ENCODE results near the gene VPS13D.

The VPS13D gene

DNA sequence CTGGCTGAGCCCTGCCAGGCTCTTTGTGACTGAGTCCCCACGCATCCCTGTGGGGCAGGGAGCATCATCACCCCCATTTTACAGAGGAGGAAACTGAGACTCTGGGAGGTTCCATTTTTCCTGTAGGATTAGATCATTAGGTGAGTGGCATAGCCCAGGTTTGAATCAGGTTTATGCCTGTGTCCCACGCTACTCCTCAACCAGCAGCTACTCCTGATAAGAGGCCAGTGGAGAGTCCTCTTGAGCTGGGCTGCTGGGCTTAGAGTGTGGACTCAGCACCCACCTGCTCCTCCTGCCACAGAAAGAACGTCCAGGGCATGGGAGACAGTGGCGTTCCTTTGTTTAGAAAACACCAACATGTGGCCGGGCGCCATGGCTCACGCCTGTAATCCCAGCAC is 32.3 kb upstream of the VPS13D start:
- WGBS, 2 experiments: 91 to 92% methylated on average over 7 of the region's 7 CpGs
- H3K36me3 ChIP-seq (ENCODE audit: control insufficient read depth, insufficient read depth, low read length): no peaks in the 10 kb centered on the region
- H3K27ac ChIP-seq (ENCODE audit: insufficient read depth, low read depth, low read length, poor library complexity, severe bottlenecking): no peak overlapping the region
- H3K4me1 ChIP-seq (ENCODE audit: control insufficient read depth, insufficient read depth, low read length): peaks cover 9% of the 10 kb centered on the region
- H3K9me3 ChIP-seq (ENCODE audit: control insufficient read depth, low read length): no peaks in the 10 kb centered on the region
- H3K27me3 ChIP-seq (ENCODE audit: control insufficient read depth, insufficient read depth, low read length, poor library complexity, severe bottlenecking): no peaks in the 10 kb centered on the region
- H3K4me3 ChIP-seq (ENCODE audit: insufficient read depth, low read depth, low read length): no peak overlapping the region

DNA sequence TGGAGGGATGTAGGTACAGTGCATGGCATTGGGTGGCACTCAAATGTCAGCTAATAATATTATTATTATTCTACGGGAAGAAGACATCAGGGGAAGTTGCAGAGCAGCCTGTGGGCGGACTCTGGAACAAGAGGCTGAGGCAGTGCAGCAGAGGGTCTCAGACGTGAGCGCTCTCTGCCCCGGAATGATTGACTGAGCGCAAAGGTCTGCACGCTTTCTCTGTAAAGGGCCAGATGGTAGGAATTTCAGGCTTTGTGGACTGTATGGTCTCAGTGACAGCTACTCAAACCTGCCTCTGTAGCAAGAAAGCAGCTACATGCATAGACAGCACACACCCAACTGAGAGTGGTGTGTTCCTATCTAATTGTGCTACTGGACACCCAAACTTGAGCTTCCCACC is 29.6 kb upstream of the VPS13D start:
- WGBS, 2 experiments: 92 to 95% methylated on average over 7 of the region's 7 CpGs
- Histone ChIP-seq H3K27ac (ENCODE audit: insufficient read depth, low read depth, low read length, poor library complexity, severe bottlenecking) (no peak overlapping the region), H3K9me3 (ENCODE audit: control insufficient read depth, low read length) (no peaks in the 10 kb centered on the region), H3K27me3 (ENCODE audit: control insufficient read depth, insufficient read depth, low read length, poor library complexity, severe bottlenecking) (no peaks in the 10 kb centered on the region), H3K4me1 (ENCODE audit: control insufficient read depth, insufficient read depth, low read length) (peaks cover 14% of the 10 kb centered on the region), H3K4me3 (ENCODE audit: insufficient read depth, low read depth, low read length) (no peak overlapping the region), H3K36me3 (ENCODE audit: control insufficient read depth, insufficient read depth, low read length) (no peaks in the 10 kb centered on the region)

GRCh38 chr1:12201352-12202189 is 28.3 kb upstream of the VPS13D start:
- no peaks in the 10 kb centered on the region for H3K27me3 ChIP-seq (ENCODE audit: control insufficient read depth, insufficient read depth, low read length, poor library complexity, severe bottlenecking)
- no peaks in the 10 kb centered on the region for H3K36me3 ChIP-seq (ENCODE audit: control insufficient read depth, insufficient read depth, low read length)
- peaks cover 14% of the 10 kb centered on the region for H3K4me1 ChIP-seq (ENCODE audit: control insufficient read depth, insufficient read depth, low read length)
- 92% methylated on average over 18 of the region's 18 CpGs for WGBS, 2 experiments
- no peak overlapping the region for H3K27ac ChIP-seq (ENCODE audit: insufficient read depth, low read depth, low read length, poor library complexity, severe bottlenecking)
- H3K9me3 ChIP-seq (ENCODE audit: control insufficient read depth, low read length): no peaks in the 10 kb centered on the region
- no peak overlapping the region for H3K4me3 ChIP-seq (ENCODE audit: insufficient read depth, low read depth, low read length)

DNA sequence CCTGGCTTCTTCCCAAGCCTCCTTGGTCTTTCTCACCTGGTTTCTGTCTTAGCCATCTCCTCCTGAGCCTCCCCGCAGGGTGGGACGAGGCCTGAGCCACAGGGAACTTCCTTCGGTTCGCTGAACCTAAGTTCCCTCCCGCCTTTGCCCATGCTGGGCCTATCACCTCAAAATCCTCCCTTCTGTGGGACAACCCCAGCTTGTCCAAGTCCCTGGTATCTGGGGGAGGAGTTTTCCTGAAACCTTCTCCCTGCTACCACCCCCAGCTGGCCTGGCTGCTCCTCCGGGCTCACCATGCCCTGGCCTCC is 27.7 kb upstream of the VPS13D start:
- H3K9me3 ChIP-seq (ENCODE audit: control insufficient read depth, low read length): no peaks in the 10 kb centered on the region
- H3K36me3 ChIP-seq (ENCODE audit: control insufficient read depth, insufficient read depth, low read length): no peaks in the 10 kb centered on the region
- no peak overlapping the region for H3K27ac ChIP-seq (ENCODE audit: insufficient read depth, low read depth, low read length, poor library complexity, severe bottlenecking)
- H3K4me1 ChIP-seq (ENCODE audit: control insufficient read depth, insufficient read depth, low read length): peaks cover 14% of the 10 kb centered on the region
- no peaks in the 10 kb centered on the region for H3K27me3 ChIP-seq (ENCODE audit: control insufficient read depth, insufficient read depth, low read length, poor library complexity, severe bottlenecking)
- H3K4me3 ChIP-seq (ENCODE audit: insufficient read depth, low read depth, low read length): no peak overlapping the region
- WGBS, 2 experiments: 71% methylated on average over 6 of the region's 6 CpGs

DNA sequence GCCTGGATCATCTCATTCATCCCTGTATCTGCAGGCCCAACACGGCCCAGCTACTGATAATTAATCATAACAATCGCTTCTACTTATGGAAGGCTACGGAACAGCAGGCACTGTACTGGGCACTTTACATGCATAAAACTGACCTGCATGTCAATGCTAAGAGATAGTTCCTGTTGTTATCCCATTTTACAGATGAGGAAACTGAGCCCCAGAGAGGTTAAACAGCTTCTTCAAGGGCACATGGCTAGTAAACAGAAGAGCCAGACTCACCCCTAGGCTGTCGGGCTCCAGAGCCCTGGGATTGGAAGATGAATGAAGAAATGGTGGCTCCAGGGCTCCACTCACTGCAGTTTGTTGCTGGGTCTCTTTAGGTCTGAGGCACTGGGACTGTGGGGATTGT is 27.3 kb upstream of the VPS13D start:
- H3K36me3 ChIP-seq (ENCODE audit: control insufficient read depth, insufficient read depth, low read length): no peaks in the 10 kb centered on the region
- WGBS, 2 experiments: 88 to 92% methylated on average over 4 of the region's 4 CpGs
- H3K27me3 ChIP-seq (ENCODE audit: control insufficient read depth, insufficient read depth, low read length, poor library complexity, severe bottlenecking): no peaks in the 10 kb centered on the region
- H3K4me3 ChIP-seq (ENCODE audit: insufficient read depth, low read depth, low read length): no peak overlapping the region
- H3K9me3 ChIP-seq (ENCODE audit: control insufficient read depth, low read length): no peaks in the 10 kb centered on the region
- H3K4me1 ChIP-seq (ENCODE audit: control insufficient read depth, insufficient read depth, low read length): peaks cover 14% of the 10 kb centered on the region
- no peak overlapping the region for H3K27ac ChIP-seq (ENCODE audit: insufficient read depth, low read depth, low read length, poor library complexity, severe bottlenecking)

GRCh38 chr1:12203216-12204007 is 26.4 kb upstream of the VPS13D start:
- 87 to 90% methylated on average over 20 of the region's 20 CpGs for WGBS, 2 experiments
- H3K9me3 ChIP-seq (ENCODE audit: control insufficient read depth, low read length): no peaks in the 10 kb centered on the region
- H3K27ac ChIP-seq (ENCODE audit: insufficient read depth, low read depth, low read length, poor library complexity, severe bottlenecking): no peak overlapping the region
- H3K36me3 ChIP-seq (ENCODE audit: control insufficient read depth, insufficient read depth, low read length): no peaks in the 10 kb centered on the region
- H3K27me3 ChIP-seq (ENCODE audit: control insufficient read depth, insufficient read depth, low read length, poor library complexity, severe bottlenecking): no peaks in the 10 kb centered on the region
- no peak overlapping the region for H3K4me3 ChIP-seq (ENCODE audit: insufficient read depth, low read depth, low read length)
- H3K4me1 ChIP-seq (ENCODE audit: control insufficient read depth, insufficient read depth, low read length): peaks cover 14% of the 10 kb centered on the region

DNA sequence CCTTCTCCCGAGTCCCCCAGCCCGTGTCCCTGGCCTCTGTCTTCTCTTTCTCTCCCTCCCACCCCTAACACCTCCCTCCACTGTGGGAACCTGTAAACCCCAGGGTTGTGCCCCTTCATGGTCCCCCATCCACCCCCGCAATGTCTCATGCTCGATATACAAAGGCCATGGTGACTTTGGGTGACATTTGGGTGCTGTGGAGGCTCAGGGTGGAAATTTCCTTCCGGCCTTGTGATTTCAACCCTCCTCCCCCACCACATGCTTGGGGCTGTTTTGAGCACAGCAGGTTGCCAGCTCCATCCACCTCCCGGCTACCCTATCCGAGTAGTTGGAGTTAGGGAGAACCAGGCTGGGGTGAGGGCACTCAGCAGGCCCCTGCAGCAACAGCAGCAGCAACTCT is 25.7 kb upstream of the VPS13D start:
- H3K27ac ChIP-seq (ENCODE audit: insufficient read depth, low read depth, low read length, poor library complexity, severe bottlenecking): no peak overlapping the region
- 45 to 64% methylated on average over 7 of the region's 7 CpGs for WGBS, 2 experiments

DNA sequence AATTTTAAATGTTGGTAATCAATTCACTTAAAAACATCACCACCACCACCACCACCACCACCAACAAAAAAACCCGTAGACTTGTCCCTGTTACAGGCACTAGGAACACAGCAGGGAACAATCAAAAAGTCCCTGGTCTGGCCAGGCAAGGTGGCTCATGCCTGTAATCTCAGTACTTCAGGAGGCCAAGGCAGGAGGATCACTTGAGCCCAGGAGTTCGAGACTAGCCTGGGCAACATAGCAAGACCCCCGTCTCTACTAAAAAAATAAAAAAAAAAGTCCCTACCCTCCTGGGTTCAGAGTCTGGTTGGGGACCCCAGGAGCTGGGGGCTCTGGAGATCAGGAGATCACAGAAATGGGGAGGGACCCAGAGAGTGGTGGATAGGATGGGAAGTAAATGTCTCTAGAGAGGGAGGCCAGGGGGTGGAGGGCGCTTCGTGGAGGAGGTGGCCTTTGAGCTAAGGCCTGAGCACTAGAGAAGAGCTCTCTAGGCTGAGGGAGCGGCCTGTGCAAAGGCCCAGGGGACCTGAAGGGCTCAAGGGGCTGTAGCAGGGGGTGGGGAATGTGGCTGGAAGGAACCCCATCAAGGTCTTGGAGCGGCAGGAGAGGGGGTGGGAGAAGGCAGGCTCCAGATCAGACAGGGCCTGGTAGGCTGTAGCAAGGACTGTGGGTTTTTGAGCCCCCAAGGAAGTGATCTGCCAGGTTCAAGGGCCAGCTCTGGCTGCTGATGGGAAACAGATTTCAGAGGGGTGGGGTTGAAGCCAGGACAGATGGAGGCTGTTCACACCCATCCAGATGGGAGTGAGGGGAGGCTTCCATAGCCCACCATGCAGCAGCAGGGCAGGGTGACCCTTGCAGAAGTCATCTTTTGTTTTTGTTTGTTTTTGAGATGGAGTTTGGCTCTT is 24.8 kb upstream of the VPS13D start:
- no peak overlapping the region for H3K27ac ChIP-seq (ENCODE audit: insufficient read depth, low read depth, low read length, poor library complexity, severe bottlenecking)
- 92 to 93% methylated on average over 7 of the region's 7 CpGs for WGBS, 2 experiments
- no peaks in the 10 kb centered on the region for H3K27me3 ChIP-seq (ENCODE audit: control insufficient read depth, insufficient read depth, low read length, poor library complexity, severe bottlenecking)

More for the DNA sequence above, 25.7 kb upstream of the VPS13D start:
- no peak overlapping the region for H3K4me3 ChIP-seq (ENCODE audit: insufficient read depth, low read depth, low read length)
- no peaks in the 10 kb centered on the region for H3K9me3 ChIP-seq (ENCODE audit: control insufficient read depth, low read length)
- H3K4me1 ChIP-seq (ENCODE audit: control insufficient read depth, insufficient read depth, low read length): peaks cover 10% of the 10 kb centered on the region
- H3K36me3 ChIP-seq (ENCODE audit: control insufficient read depth, insufficient read depth, low read length): no peaks in the 10 kb centered on the region
- H3K27me3 ChIP-seq (ENCODE audit: control insufficient read depth, insufficient read depth, low read length, poor library complexity, severe bottlenecking): no peaks in the 10 kb centered on the region

DNA sequence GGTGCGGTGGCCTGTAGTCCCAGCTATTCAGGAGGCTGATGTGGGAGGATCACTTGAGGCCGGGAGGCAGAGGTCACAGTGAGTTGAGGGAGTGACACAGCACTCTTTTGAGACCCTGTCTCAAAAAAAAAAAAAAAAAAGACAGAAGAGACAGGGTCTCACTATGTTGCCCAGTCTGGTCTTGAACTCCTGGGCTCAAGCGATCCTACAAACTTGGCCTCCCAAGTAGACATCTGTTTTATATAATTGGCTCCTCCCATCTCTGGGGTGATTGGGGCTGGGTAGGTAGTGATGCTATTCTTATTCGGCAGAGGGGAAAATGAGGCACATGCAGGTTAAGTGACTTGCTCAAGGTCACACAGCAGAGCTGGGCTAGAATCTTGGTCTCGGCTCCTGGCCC is 23.6 kb upstream of the VPS13D start:
- no peaks in the 10 kb centered on the region for H3K36me3 ChIP-seq (ENCODE audit: control insufficient read depth, insufficient read depth, low read length)
- H3K9me3 ChIP-seq (ENCODE audit: control insufficient read depth, low read length): no peaks in the 10 kb centered on the region
- peaks cover 4% of the 10 kb centered on the region for H3K4me1 ChIP-seq (ENCODE audit: control insufficient read depth, insufficient read depth, low read length)
- no peaks in the 10 kb centered on the region for H3K27me3 ChIP-seq (ENCODE audit: control insufficient read depth, insufficient read depth, low read length, poor library complexity, severe bottlenecking)
- H3K27ac ChIP-seq (ENCODE audit: insufficient read depth, low read depth, low read length, poor library complexity, severe bottlenecking): no peak overlapping the region
- H3K4me3 ChIP-seq (ENCODE audit: insufficient read depth, low read depth, low read length): no peak overlapping the region
- 82% methylated on average over 5 of the region's 5 CpGs for WGBS, 2 experiments

More for the DNA sequence above, 24.8 kb upstream of the VPS13D start:
- no peaks in the 10 kb centered on the region for H3K9me3 ChIP-seq (ENCODE audit: control insufficient read depth, low read length)
- H3K4me1 ChIP-seq (ENCODE audit: control insufficient read depth, insufficient read depth, low read length): peaks cover 4% of the 10 kb centered on the region
- no peak overlapping the region for H3K4me3 ChIP-seq (ENCODE audit: insufficient read depth, low read depth, low read length)
- no peaks in the 10 kb centered on the region for H3K36me3 ChIP-seq (ENCODE audit: control insufficient read depth, insufficient read depth, low read length)
